HG02970 (cell line): ENCODE data around the gene CCDC90B.
"Not testable (repeated sequence)": the region's sequence is repeated elsewhere in the genome, so short reads cannot be mapped to it uniquely, and the experiment has no call there.

Experiments
- ATAC-seq: cut with Tn5 transposase; IDR thresholded peaks from one replicate; pipeline ENCODE4 v1.9.1; 2021; ENCODE audit warnings: mild to moderate bottlenecking, moderate library complexity, moderate number of reproducible peaks; ENCODE audit not compliant: unreplicated experiment, low FRiP score

Gene CCDC90B

GRCh38 chr11:83292709-83293456, 6.7 kb upstream of the CCDC90B start:
- no peak for ATAC-seq

GRCh38 chr11:83287631-83288030, 1.5 kb upstream of the CCDC90B start:
- no peak for ATAC-seq

- ATAC-seq, result no peak
These were observed 906 bp downstream of the CCDC90B start for GRCh38 chr11:83285151-83285770.

- ATAC-seq, result no peak
These were observed 1.5 kb downstream of the CCDC90B start for GRCh38 chr11:83284501-83285150.

GRCh38 chr11:83282084-83282716, 4.0 kb downstream of the CCDC90B start:
- ATAC-seq, result no peak

GRCh38 chr11:83280256-83280655, 5.9 kb downstream of the CCDC90B start:
- no peak for ATAC-seq

GRCh38 chr11:83278351-83278750, 7.8 kb downstream of the CCDC90B start:
- no peak for ATAC-seq

GRCh38 chr11:83275888-83276641, 10.1 kb downstream of the CCDC90B start:
- no peak for ATAC-seq

GRCh38 chr11:83272627-83273026, 13.5 kb downstream of the CCDC90B start:
- ATAC-seq, result no peak

GRCh38 chr11:83271734-83272133, 14.4 kb downstream of the CCDC90B start:
- ATAC-seq, result not testable (repeated sequence)

- ATAC-seq, result not testable (repeated sequence)
These were observed 17.1 kb downstream of the CCDC90B start for GRCh38 chr11:83269080-83269479.

GRCh38 chr11:83265331-83265730, 20.8 kb downstream of the CCDC90B start:
- ATAC-seq, result no peak

- ATAC-seq, result no peak
These were observed 26.6 kb downstream of the CCDC90B start for GRCh38 chr11:83259559-83259958.

GRCh38 chr11:83257761-83258168, 28.4 kb downstream of the CCDC90B start:
- no peak for ATAC-seq

- no peak for ATAC-seq
These were observed 29.4 kb downstream of the CCDC90B start for GRCh38 chr11:83256602-83257340.

- ATAC-seq, result no peak
These were observed 30.8 kb downstream of the CCDC90B start for GRCh38 chr11:83255366-83255765.

- no peak for ATAC-seq
These were observed 33.2 kb downstream of the CCDC90B start for GRCh38 chr11:83252941-83253340.

- ATAC-seq, result no peak
These were observed 33.9 kb downstream of the CCDC90B start for GRCh38 chr11:83252266-83252665.

- ATAC-seq, result no peak
These were observed 36.1 kb downstream of the CCDC90B start for GRCh38 chr11:83249972-83250593.
